ENCODE results near the gene DTNBP1.
A peak's percentile ranks its signal among the peaks of the same experiment; 100 is the strongest.
"Not testable (repeated sequence)": the region's sequence is repeated elsewhere in the genome, so short reads cannot be mapped to it uniquely, and the experiment has no call there.

Gene DTNBP1

GRCh38 chr6:15658181-15658744 lies 4.6 kb downstream of the DTNBP1 start:
- DNase-seq (ENCODE audit: low read depth) = no peak
- H3K4me3 ChIP-seq (replicated peaks; ENCODE audit: low read depth, low read length) = no peak overlapping the region
- TF ChIP-seq CTCF (IDR thresholded peaks at IDR 0.05; ENCODE audit: low read length, missing control alignments) = no peak

- no peak for DNase-seq (ENCODE audit: low read depth)
- TF ChIP-seq CTCF (IDR thresholded peaks at IDR 0.05; ENCODE audit: low read length, missing control alignments) = no peak
- no peak overlapping the region for H3K4me3 ChIP-seq (replicated peaks; ENCODE audit: low read depth, low read length)
Observed at GRCh38 chr6:15657290-15657689, 5.5 kb downstream of the DTNBP1 start.

- no peak overlapping the region for H3K4me3 ChIP-seq (replicated peaks; ENCODE audit: low read depth, low read length)
- no peak for DNase-seq (ENCODE audit: low read depth)
- no peak for TF ChIP-seq CTCF (IDR thresholded peaks at IDR 0.05; ENCODE audit: low read length, missing control alignments)
Observed at GRCh38 chr6:15656145-15656544, 6.7 kb downstream of the DTNBP1 start.

GRCh38 chr6:15654250-15654649 lies 8.6 kb downstream of the DTNBP1 start:
- DNase-seq (ENCODE audit: low read depth) = no peak
- H3K4me3 ChIP-seq (replicated peaks; ENCODE audit: low read depth, low read length) = no peak overlapping the region
- TF ChIP-seq CTCF (IDR thresholded peaks at IDR 0.05; ENCODE audit: low read length, missing control alignments) = no peak

GRCh38 chr6:15653581-15653980 lies 9.2 kb downstream of the DTNBP1 start:
- TF ChIP-seq CTCF (IDR thresholded peaks at IDR 0.05; ENCODE audit: low read length, missing control alignments) = no peak
- DNase-seq (ENCODE audit: low read depth) = no peak
- no peak overlapping the region for H3K4me3 ChIP-seq (replicated peaks; ENCODE audit: low read depth, low read length)

- DNase-seq (ENCODE audit: low read depth) = peak; percentile 57
Observed at GRCh38 chr6:15650004-15650559, 12.7 kb downstream of the DTNBP1 start.

GRCh38 chr6:15644904-15645303 lies 17.9 kb downstream of the DTNBP1 start:
- no peak overlapping the region for H3K4me3 ChIP-seq (replicated peaks; ENCODE audit: low read depth, low read length)
- TF ChIP-seq CTCF (IDR thresholded peaks at IDR 0.05; ENCODE audit: low read length, missing control alignments) = no peak
- DNase-seq (ENCODE audit: low read depth) = no peak

More at GRCh38 chr6:15650004-15650559, 12.7 kb downstream of the DTNBP1 start:
- H3K4me3 ChIP-seq (replicated peaks; ENCODE audit: low read depth, low read length) = not testable (repeated sequence)

Measured in fibroblast of pulmonary artery (primary cell).